C4-2B (cell line): ENCODE results near the gene SPSB1.

ENCODE experiments used
- CTCF ChIP-seq: fragments of 450-650 bp; conservative IDR thresholded peaks from 2 replicates; pipeline ENCODE4 v1.5.1; 2017; ENCODE audit warnings: mild to moderate bottlenecking
- ZFX ChIP-seq: fragments of 450-650 bp; IDR thresholded peaks from 2 replicates; pipeline ENCODE4 v1.6.1; 2017

- TF ChIP-seq CTCF = no peak
- no peak for TF ChIP-seq ZFX
Observed at GRCh38 chr1:9302745-9303524, 10.2 kb downstream of the SPSB1 start.
